Fibroblast of skin of right quadriceps (primary cell): Measurements from ENCODE around the gene PTPRE.
A peak's percentile ranks its signal among the peaks of the same experiment; 100 is the strongest.

Source experiments
- DNase-seq: peaks from one replicate; pipeline ENCODE4 v3.0.0-alpha.2; 2013

Gene PTPRE

DNA sequence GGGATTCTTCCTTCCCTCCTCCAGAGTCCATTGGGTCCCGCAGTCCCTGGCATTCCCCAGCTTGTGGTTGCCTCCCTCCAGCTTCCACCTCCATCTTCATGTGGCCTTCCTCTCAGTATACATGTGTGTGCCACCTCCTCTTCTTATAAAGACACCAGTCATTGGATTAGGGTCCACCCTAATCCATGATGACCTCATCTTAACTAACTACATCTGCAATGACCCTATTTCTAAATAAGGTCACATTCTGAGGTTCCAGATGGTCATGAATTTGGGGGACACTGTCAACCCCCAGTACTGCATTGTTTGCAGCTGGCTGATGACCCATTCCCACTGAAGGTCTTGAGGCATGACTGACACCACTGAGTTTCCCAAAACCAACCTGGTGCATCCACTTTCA lies 99.0 kb downstream of the PTPRE start:
- DNase-seq = no peak

DNA sequence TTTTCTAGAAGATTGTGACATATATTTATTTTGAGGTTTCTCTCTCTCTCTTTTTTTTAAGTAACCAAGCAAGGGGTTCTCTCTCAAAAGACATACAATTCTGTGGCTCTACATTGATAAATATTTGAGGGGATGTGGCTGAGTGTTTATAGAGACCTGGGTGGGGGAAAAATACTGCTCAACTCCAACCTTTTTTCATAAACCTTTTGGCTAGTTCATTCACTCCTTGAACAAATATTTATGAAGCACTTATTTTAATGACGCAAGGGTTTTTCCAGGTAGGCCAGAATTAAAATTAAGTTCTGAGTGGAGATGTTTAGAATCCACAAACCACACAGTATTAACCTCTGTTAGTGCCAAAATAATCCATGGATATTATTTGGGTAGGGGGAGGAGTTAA lies 100.2 kb downstream of the PTPRE start:
- DNase-seq = no peak

DNA sequence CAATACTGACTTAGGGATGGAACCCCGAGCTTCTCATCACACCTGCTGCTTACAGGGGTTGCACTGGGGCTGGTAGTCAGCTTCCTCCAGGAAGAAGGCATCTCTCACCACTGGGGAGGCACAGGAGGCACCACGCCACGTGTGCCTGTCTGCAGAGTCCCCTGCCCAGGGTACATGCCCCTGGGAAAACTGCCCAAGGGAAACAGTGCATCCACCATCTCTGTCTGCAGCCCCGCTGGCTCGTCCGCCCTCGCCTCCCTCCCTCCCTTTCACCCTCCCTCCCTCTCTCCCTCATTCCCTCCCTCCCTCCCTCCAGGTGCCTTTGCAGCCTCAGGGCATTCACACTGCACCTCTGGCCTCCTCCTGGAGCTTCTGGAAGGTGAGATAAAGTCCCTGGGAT lies 101.1 kb downstream of the PTPRE start:
- no peak for DNase-seq

DNA sequence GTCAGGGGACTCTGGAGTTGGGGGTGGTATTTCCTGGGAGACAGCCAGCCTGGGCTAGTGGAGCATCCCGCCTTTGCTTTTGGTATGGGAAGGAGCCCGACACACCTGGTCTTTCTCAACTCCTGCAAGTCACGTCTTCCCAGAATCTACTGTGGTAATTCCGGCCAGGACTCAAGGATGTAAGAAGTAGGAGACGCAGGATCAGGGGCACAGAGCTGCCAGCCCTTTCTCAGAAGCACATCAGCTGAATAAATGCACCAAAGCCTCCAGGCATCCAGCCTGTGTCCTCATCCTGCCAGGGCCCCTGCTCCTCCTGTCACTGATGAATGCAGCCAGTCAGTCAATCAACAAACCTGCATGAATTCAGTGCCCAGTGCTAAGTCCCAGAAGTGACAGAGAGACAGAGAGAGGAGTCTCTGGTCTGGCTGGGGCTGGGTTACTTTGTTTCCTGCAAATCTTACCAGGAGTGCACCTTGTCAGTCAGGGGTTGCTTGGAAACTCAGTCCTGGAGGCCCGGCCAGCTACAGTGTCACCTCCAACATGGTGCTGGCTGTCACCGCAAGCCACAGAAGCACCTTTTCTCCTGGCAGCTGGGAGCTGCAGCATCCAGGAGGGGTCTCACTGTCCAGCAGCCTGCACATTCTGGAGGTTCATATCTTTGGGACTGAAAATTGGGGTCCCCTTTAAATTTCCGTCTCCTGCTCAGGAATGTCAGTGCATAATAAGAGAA lies 101.8 kb downstream of the PTPRE start:
- DNase-seq = no peak

DNA sequence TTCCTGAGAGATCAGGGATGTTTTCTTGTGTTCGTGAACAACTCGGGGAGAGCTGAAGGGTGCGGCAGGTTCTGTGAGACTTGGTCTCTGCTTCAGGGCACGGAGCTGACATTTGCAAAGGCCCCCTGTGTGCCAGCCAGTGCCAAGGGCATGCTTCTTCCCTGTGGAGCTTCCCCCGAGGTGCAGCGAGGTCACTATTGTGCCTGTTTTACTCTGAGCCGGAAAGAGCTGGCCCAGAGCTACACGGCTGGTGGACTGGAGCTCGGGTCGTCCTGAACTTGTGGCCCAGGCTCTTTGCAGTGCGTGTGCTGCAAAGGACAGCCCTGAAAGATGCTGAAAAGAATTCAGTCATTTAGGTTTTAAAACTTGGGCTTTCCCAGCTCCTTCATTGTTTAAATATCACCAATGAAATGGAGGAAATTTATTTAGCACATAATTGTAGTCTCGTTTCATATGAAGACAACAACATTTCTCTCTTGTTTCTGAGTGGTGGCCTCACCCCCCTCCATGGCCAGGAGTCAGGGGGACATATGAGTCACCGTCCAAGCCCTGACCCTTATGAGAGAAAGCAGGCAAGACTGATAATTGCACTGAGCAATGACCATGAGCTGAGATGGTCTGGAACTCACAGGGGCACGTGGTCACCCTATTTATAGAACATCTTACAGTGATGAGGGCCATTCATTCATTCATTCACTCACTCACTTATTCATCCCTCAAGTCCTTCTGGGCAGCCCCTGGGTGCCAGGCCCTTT lies 102.6 kb downstream of the PTPRE start:
- no peak for DNase-seq

DNA sequence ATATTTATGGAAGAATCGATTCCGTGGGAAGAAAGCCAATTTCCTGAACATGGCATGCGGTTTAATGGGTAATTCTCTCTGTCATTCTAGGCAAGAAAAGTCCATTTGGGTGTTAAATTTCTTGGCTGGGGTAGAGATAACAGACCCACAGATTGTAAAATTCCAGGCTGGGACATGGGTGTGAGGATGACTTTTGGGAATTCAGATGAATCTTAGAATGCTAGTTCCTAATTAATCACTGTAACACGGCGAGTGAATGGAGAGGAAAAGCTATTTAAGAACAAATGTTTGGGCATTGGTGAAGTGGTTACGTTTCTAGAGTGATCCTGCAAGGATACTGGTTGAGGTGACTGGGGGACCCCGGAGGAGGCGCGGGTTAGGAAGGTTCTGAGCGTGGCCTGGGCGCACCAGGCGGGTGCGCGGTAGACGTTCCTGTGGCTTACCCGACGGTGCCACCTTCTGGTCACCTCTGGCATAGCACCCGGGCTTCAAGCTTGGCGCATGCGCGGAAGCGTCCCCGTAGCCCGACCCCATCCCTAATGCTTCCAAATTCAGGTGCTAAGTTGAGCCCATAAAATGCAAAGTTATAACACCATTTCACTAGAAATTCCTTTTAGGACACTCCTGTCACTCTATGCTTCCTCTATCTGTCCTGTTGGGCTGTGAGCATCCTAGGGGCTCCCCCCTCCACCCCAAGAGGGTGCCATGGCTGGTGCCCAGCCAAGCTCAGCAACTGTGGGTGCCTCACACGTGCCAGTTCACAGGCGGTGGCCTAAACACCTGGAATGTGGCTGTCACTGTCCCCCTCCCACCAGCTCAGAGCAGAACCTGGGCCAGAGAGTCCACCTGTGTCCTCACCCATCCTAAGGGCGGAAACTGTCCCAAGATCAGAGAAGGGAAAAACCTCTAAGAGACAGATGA lies 104.4 kb downstream of the PTPRE start:
- DNase-seq = peak; percentile 50

DNA sequence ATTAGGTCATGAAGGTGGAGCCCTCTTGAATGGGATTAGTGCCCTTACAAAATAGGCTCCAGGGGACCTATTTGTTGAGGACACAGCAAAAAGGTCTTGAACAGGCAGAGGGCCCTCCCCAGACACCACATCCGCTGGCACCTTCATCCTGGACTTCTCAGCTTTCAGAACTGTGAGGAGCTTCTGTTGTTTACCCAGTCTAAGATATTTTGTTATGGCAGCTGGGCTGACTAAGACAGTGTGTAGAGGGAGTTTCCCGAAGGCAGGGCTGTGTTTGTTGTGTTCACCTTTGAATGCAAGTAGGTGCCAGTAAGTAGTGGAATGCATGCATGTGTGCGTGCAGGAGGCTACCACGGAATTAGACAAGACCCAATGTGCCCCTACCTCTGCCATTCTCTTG lies 106.7 kb downstream of the PTPRE start:
- no peak for DNase-seq

DNA sequence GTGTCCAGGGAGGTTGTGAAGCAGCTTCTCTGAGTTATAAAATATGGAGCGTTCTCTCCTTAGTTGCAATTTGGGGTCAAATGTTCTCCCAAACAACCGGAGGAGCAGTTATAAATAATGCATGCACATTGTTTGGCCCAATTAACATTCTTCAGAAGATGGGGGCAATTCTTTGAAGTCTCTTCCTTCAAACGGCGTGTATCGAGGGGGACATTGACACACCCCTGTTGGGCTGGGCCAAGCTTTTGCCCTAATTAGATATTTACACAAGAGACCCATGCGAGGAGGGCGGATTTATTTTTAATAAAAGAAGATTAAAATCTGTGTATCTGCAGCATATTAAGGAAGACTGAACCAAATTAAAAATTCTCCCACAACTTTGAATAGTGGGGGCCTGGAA lies 107.3 kb downstream of the PTPRE start:
- DNase-seq = no peak

DNA sequence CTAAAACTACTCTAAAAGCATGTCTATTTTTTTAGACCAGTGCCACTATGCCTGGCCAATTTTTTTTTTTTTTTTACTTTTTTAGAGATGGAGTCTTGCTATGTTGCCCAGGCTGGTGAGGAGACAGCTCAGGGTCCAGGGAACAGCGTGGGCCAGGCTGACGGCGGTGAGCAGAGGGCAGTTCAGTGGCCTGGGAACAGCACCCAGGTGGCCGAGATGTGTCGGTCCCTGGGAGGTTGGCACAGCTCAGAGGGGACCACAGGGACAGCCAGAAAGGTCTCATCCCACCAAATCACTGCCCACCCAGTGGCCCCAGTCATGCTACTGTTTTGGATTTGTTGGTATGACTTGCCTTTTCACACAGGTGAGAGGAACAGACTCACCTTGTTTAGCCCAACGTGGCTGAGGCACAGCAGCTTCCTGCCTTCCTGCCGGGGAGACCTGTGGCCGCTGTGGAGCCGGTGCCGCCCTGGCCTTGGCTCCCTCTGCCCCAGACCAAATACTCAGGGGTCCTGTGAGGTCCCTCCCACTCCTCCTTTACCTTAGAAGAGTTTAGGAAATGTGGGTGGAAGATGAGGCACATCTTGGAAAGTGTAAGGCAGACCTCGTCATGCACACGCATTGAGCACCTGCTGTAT lies 109.6 kb downstream of the PTPRE start:
- DNase-seq = no peak

DNA sequence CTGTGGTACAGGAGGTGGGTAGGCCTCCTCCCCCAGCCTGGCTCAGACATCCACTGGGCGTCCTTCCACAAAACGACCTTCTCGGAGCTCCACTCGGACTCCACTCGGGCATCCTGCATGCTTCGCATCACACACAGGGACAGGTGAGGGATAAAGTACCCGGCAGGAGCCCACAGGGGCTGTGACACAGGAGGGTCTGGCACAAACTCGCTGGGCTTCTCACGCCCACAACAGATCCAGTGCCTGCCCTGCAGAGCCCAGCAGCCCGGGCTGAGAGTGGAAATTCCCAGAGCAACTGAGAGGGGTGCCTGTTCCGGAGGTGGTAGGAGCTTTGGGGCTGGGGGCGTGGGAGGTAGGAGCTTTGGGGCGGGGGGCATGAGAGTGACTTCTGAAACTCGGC lies 110.9 kb downstream of the PTPRE start:
- no peak for DNase-seq

DNA sequence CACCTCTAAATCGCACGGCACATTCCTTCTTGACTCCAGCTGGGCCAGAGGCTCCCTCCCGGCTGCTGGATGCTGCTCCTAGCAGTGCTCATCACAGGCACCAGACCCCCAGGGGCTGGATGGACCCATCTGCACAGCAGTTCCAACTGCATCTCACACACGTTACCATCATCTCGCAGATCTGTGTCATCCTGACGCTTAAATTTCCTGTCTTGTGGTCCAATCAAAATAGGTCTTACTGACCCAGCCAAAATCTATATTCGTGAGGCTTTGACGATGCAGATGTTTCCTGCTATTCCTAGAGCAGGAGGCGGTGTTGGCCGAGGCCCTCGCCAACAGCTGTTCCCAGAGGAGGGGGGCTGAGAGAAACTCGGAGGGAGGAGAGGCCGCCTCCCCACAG lies 111.3 kb downstream of the PTPRE start:
- DNase-seq = no peak

DNA sequence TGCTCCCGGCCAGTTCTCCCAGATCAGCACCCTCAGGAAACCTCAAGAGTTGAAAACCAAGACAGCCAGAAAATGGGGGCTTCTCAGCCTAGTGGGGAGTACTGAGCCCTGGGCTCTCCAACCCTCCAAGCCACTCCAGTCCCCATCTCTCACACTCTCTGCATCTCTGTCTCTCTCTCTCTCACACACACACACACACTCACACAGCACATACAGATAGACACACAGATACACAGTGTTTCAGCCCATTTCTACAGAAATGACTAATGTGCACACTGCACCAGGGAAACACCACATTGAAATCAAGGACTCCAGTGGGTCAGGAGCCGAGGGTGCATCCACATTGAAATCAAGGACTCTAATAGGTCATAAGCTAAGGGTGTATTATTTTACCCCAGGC lies 111.8 kb downstream of the PTPRE start:
- DNase-seq = no peak

DNA sequence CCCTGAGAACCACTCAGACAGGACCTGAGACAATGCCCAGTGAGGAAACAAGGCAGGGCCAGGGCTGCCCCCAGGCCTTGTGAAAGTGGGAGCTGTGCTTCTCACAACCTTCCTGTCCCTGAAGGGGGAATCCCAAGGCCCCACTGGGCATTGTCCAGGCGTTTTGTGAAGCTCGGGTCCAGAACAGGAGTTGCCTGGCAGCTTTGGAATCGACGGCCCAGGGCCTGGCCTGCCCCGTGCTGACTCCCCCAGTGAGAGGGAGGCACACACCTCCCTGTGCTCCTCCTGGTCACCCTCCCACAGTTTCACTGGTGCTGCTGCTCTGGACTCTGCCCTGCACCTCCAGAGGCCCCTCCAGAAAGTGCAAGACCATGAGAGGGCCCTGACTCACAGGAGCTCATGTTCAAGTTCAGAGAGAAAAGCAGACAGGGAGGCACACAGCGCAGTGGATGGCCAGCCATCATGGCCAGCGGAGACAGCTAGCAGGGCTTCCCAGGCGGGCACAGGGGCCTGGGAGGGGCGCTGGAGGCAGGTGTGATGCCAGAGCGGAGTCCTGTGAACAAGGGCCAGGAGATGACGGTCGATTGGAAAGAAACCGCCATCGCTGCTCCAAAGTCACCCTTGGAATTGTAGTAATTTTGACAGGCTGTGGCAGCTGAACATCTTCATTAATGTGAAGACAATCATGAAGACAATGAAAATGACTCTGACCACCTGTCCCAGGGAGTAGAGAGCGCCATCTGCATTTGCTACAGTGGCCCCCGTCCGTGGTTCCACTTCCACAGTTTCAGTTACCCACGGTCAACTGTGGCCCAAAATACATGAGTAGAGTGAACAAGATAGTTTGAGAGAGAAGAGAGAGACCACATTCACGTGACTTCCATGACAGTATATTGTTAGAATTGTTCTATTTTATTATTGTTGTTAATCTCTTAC lies 115.6 kb downstream of the PTPRE start:
- no peak for DNase-seq

DNA sequence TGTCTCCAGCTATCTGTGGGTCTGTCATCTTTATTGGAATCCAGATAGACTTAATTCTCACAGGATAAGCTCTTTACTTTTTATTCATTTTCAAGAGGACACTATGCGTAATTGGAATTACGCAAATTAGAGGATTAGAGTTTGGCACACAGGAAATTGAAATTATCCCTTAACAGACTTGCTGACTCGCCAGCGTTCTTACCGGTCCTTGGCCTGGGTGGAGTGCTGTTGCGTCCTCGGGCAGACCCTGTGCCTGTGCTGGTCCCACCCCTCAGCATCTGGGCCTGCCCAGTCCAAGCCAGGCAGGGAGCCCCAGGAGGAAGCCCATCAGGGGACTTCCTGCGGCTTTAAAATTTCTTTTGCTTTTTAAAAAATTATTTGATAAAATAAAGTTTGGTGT lies 117.5 kb downstream of the PTPRE start:
- no peak for DNase-seq

DNA sequence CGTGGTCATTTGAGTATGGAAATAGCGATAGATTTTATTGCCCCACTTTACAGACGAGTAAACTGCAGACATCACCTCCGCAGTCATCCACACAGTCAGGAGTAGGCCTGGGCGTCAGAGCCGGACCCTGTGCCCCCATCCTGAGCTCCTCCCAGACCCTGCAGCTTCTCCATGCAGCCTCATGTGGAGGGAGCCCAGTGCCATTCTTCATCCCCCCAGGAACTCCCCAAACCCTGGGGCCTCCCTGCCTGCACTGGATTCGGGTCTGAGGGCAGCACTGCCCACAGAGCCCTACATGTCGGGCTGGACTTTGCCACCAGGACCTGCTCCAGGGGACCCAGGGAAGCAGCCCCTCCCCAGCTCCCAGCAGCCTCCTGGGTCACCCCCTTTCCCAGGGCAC lies 118.5 kb downstream of the PTPRE start:
- DNase-seq = no peak

DNA sequence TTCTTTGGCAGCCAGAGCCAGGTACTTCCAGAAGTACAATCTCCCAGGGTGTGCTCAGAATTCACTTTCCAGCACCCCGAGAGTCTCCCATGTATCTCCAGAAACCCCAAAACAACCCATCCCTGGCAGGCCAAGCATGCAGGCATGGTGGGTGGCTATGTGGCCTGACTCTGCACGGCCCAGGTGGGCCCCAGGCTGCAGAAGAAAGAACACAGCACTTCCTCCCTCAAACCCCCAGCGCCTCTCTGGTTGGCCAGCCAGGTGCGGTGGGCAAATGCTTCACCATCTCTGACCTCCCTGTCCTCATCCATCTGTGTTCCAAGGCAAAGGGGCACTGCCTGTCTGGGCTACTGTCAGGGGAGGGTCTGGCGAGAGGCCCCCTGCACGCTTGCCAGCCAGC lies 119.0 kb downstream of the PTPRE start:
- no peak for DNase-seq

DNA sequence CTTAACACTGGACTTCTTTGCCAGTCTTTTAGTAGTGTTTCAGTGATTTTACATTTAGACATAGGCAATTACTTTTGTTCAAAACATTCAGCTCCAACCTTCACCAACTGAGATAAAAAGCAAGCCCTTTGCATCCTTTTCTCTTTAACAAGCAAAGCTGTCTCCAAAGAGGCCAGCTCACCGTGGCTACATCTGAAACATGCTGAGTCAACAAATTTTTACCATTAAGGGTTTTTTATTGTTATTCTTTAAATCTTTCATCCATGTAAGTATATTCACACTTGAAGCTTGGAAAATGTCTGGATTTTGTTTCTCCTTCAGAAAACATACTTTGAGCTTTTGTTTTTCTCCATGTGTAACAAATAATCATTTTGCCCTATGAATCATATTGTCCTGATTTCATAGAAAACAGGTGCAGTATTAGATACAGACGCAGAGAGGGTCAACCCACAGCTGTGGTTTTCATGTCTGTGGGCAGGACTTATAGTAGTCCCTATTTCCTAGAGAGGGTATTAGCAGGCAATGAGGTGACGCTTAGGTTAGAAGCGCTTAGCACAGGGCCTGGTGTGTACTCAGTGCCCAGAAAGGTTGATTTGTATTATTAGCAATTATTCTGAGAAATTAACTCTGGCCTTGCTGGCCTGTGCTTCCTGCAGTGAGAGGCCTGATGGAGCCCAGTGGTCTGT lies 119.9 kb downstream of the PTPRE start:
- no peak for DNase-seq

DNA sequence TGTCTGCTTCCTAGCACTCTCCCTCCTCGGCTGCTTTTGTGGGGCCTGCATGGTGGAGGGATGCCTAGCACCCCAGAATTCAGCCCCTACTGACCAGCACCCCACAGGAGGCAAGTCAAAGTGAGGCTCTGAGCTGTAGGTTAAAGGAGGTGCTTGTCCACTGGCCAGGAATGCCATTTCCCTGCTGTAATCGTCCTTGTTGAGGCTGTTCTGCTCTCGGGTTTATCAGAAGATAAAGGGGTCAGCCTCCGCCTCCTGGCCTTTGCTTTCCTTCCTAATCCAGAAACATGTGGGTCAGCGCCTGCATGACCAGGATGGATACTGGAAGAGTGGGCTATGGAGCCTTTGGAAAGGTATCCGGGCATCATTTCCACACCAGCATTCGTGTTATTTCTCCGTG lies 120.4 kb downstream of the PTPRE start:
- no peak for DNase-seq

DNA sequence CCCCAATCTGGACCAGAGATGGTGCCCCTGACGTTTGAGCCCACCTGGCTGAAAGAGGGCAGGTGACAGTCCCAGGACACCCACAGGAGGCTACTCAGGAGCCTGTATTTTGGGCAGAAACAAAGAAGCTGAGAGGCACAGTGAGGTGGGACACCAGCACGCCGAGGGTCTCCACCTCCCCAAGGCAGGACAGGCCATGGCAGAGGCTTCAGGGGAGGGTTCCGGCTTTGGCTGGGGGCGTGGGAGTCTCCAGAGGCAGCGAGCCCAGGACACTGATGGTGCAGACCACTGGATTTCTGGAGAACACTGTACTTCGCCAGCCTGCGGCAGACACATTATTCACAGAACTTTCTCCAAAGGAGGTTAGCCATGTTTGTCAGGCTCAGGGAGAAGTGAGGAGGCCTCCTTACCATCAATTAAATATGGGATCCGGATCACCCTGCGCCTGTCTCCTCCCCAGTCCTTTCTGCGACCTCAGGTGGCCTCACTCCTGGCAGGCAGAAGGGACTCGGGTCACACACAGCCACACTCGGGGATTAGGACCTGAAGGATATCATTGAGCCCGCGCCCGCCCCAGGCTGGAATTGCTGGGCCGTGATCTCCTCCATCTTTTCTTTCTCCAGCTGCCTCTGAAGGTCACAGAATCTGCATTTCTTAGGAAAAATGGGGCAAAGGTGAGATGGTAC lies 121.1 kb downstream of the PTPRE start:
- no peak for DNase-seq

DNA sequence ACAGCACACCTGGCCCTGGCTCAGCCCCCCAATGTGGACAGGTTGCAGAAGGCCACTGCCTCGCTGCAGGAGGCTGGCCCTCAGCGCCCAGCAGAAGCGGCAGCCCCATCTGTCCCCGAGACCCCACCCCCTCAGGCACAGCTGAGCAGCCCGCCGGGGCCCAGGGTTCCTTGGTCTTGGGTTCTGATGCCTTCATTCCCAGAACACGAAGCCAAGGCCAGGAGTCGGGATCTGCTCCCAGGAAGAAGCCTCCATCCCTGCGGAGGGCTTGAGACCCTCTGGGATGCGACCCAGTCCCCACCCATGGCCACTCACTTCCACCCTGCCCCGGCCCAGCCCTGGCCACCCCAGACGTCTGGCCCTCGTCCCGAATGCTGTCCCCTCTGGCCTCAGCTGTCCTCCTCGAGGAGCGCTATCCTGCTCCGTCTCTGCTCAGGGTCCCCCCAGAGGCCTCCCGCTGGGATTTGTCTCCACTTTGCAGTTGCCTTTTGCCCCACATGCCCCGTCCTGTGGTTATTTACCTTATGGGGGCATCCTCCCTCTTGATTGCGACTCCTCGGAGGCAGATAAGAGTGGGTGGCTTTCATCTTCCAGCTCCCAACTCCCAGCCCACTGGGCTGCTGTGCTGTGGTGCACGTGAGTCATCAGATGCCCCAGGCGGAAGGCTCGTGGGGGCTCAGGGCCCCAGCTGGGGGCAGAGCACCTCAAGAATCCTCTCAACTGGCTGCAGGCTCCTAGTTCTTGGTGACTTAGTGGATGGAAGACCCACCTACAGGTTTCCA lies 121.8 kb downstream of the PTPRE start:
- DNase-seq = no peak
